Mesendoderm (in vitro differentiated cells): ENCODE measurements around the gene SELENOI.
"Not testable (repeated sequence)": the region's sequence is repeated elsewhere in the genome, so short reads cannot be mapped to it uniquely, and the experiment has no call there.

Experiments
- DNase-seq: peaks from one replicate; pipeline ENCODE4 v3.0.0; 2013
- H2AK5ac ChIP-seq: 2 replicates; pipeline ENCODE4 v1.6.1; 2013; ENCODE audit warnings: low read length, inconsistent platforms
- H2BK120ac ChIP-seq: 2 replicates; pipeline ENCODE4 v1.6.1; 2013; ENCODE audit warnings: low read depth, mild to moderate bottlenecking, low read length, moderate library complexity, mixed read lengths
- H2BK15ac ChIP-seq: replicated peaks from 2 replicates; pipeline ENCODE4 v1.6.1; 2013; ENCODE audit warnings: low read depth, mild to moderate bottlenecking, moderate library complexity
- H2BK5ac ChIP-seq: 2 replicates; pipeline ENCODE4 v1.6.1; 2013; ENCODE audit warnings: low read length, inconsistent platforms
- H3K18ac ChIP-seq: 2 replicates; pipeline ENCODE4 v1.6.1; 2013; ENCODE audit warnings: mild to moderate bottlenecking, low read length, mixed read lengths
- H3K23ac ChIP-seq: one replicate; pipeline ENCODE4 v1.6.1; 2013; ENCODE audit warnings: low read length
- H3K27ac ChIP-seq: 2 replicates; pipeline ENCODE4 v1.5.1; 2013; ENCODE audit warnings: low read depth, mild to moderate bottlenecking, inconsistent platforms, low read length, moderate library complexity
- H3K27me3 ChIP-seq: 2 replicates; pipeline ENCODE4 v1.6.1; 2013; ENCODE audit warnings: low read length, control low read depth, mild to moderate bottlenecking, inconsistent platforms; ENCODE audit not compliant: insufficient read depth, poor library complexity
- H3K36me3 ChIP-seq: 2 replicates; pipeline ENCODE4 v1.6.1; 2013; ENCODE audit warnings: low read length, inconsistent platforms; ENCODE audit not compliant: control insufficient read depth, insufficient read depth
- H3K4ac ChIP-seq: one replicate; pipeline ENCODE4 v1.6.1; 2013; ENCODE audit warnings: low read depth, mild to moderate bottlenecking, low read length, moderate library complexity
- H3K4me1 ChIP-seq: 2 replicates; pipeline ENCODE4 v1.6.1; 2013; ENCODE audit warnings: low read depth, low read length, inconsistent platforms; ENCODE audit not compliant: control insufficient read depth
- H3K4me2 ChIP-seq: 2 replicates; pipeline ENCODE4 v1.6.1; 2013; ENCODE audit warnings: low read length
- H3K4me3 ChIP-seq: 2 replicates; pipeline ENCODE4 v1.5.1; 2013; ENCODE audit warnings: mild to moderate bottlenecking, low read length
- H3K56ac ChIP-seq: one replicate; pipeline ENCODE4 v1.6.1; 2013; ENCODE audit warnings: low read length
- H3K79me1 ChIP-seq: 2 replicates; pipeline ENCODE4 v1.6.1; 2013; ENCODE audit warnings: low read length, inconsistent platforms
- H3K79me2 ChIP-seq: 2 replicates; pipeline ENCODE4 v1.6.1; 2013; ENCODE audit warnings: mild to moderate bottlenecking, low read length; ENCODE audit not compliant: control insufficient read depth, insufficient read depth
- H3K9ac ChIP-seq: 2 replicates; pipeline ENCODE4 v1.6.1; 2013; ENCODE audit warnings: low read length, inconsistent platforms
- H4K5ac ChIP-seq: one replicate; pipeline ENCODE4 v1.6.1; 2013; ENCODE audit warnings: low read length
- H4K8ac ChIP-seq: one replicate; pipeline ENCODE4 v1.6.1; 2013; ENCODE audit warnings: low read depth, mild to moderate bottlenecking, control low read depth, low read length, moderate library complexity
- WGBS: extraction: QIAGEN DNeasy Blood & Tissue Kit; methylation state at CpG from one replicate; pipeline ENCODE4 v1.1.7; 2013; ENCODE audit warnings: low lambda C conversion rate, missing lambda C conversion rate; ENCODE audit not compliant: insufficient coverage; ENCODE audit errors: extremely low coverage; 5-methylcytosine and 5-hydroxymethylcytosine counted together

SELENOI gene

GRCh38 chr2:26330114-26330549, 15.8 kb upstream of the SELENOI start:
- no peaks in the 10 kb centered on the region for H3K79me1 ChIP-seq
- peak; percentile 75 for DNase-seq
- no peak overlapping the region for H2BK120ac ChIP-seq
- H3K27ac ChIP-seq, result no peak overlapping the region
- WGBS, result no CpG with 5 or more reads among the region's 7 CpGs
- H4K5ac ChIP-seq, result no peak overlapping the region
- peak overlapping the region; percentile 18 for H3K56ac ChIP-seq
- no peaks in the 10 kb centered on the region for H3K27me3 ChIP-seq
- no peaks in the 10 kb centered on the region for H3K4me1 ChIP-seq
- no peak overlapping the region for H4K8ac ChIP-seq
- H2BK5ac ChIP-seq, result no peak overlapping the region
- H3K4me2 ChIP-seq, result no peak overlapping the region
- no peak overlapping the region for H3K23ac ChIP-seq
- H3K18ac ChIP-seq, result no peak overlapping the region
- H3K79me2 ChIP-seq, result no peaks in the 10 kb centered on the region
- H3K4me3 ChIP-seq, result no peak overlapping the region
- no peak overlapping the region for H2AK5ac ChIP-seq
- H3K4ac ChIP-seq, result no peak overlapping the region
- H3K36me3 ChIP-seq, result no peaks in the 10 kb centered on the region
- H2BK15ac ChIP-seq, result no peak overlapping the region
- H3K9ac ChIP-seq, result no peak overlapping the region

GRCh38 chr2:26330604-26331003, 15.3 kb upstream of the SELENOI start:
- Histone ChIP-seq H3K79me2 (no peaks in the 10 kb centered on the region), H2AK5ac (no peak overlapping the region), H3K36me3 (no peaks in the 10 kb centered on the region), H3K4me2 (no peak overlapping the region), H3K18ac (no peak overlapping the region), H3K9ac (no peak overlapping the region), H3K23ac (no peak overlapping the region), H3K56ac (peak overlapping the region; percentile 18), H3K27ac (no peak overlapping the region), H3K4me3 (no peak overlapping the region), H2BK120ac (no peak overlapping the region), H4K8ac (no peak overlapping the region), H2BK5ac (no peak overlapping the region), H2BK15ac (no peak overlapping the region), H3K4me1 (no peaks in the 10 kb centered on the region), H4K5ac (no peak overlapping the region), H3K27me3 (no peaks in the 10 kb centered on the region), H3K4ac (no peak overlapping the region), H3K79me1 (no peaks in the 10 kb centered on the region)
- WGBS, result no CpG with 5 or more reads among the region's 3 CpGs
- DNase-seq, result no peak

- H3K4me2 ChIP-seq, DNase-seq, H3K79me2 ChIP-seq, H3K4ac ChIP-seq, H3K9ac ChIP-seq, H3K27me3 ChIP-seq, H4K5ac ChIP-seq, H3K79me1 ChIP-seq, H2BK120ac ChIP-seq, H3K4me1 ChIP-seq, H2BK15ac ChIP-seq, H3K36me3 ChIP-seq, H3K23ac ChIP-seq, H4K8ac ChIP-seq, H3K56ac ChIP-seq, H2AK5ac ChIP-seq, H2BK5ac ChIP-seq, H3K18ac ChIP-seq, H3K27ac ChIP-seq, H3K4me3 ChIP-seq: not testable (repeated sequence)
- WGBS, result no CpG with 5 or more reads among the region's 8 CpGs
Measured at GRCh38 chr2:26331321-26331720, 14.6 kb upstream of the SELENOI start.

- Histone ChIP-seq H4K5ac (no peak overlapping the region), H3K56ac (no peak overlapping the region), H3K4ac (no peak overlapping the region), H3K18ac (no peak overlapping the region), H2AK5ac (no peak overlapping the region), H3K4me3 (no peak overlapping the region), H2BK5ac (no peak overlapping the region), H3K4me1 (no peaks in the 10 kb centered on the region), H3K4me2 (no peak overlapping the region), H2BK120ac (no peak overlapping the region), H3K27ac (no peak overlapping the region), H3K36me3 (no peaks in the 10 kb centered on the region), H3K27me3 (no peaks in the 10 kb centered on the region), H2BK15ac (no peak overlapping the region), H3K23ac (no peak overlapping the region), H3K79me2 (no peaks in the 10 kb centered on the region), H3K9ac (no peak overlapping the region), H4K8ac (no peak overlapping the region), H3K79me1 (no peaks in the 10 kb centered on the region)
- WGBS, result no CpG with 5 or more reads among the region's 2 CpGs
- peak; percentile 54 for DNase-seq
Measured at GRCh38 chr2:26333293-26333692, 12.7 kb upstream of the SELENOI start.

GRCh38 chr2:26335231-26335630, 10.7 kb upstream of the SELENOI start:
- H3K36me3 ChIP-seq, result no peaks in the 10 kb centered on the region
- H3K4me2 ChIP-seq, result no peak overlapping the region
- H3K79me2 ChIP-seq, result no peaks in the 10 kb centered on the region
- H3K23ac ChIP-seq, result no peak overlapping the region
- no peaks in the 10 kb centered on the region for H3K79me1 ChIP-seq
- H3K27me3 ChIP-seq, result no peaks in the 10 kb centered on the region
- no peak overlapping the region for H3K18ac ChIP-seq
- no peak overlapping the region for H2AK5ac ChIP-seq
- no peak overlapping the region for H2BK120ac ChIP-seq
- H3K27ac ChIP-seq, result no peak overlapping the region
- no peak overlapping the region for H3K56ac ChIP-seq
- no peak overlapping the region for H3K9ac ChIP-seq
- no peak for DNase-seq
- H3K4me3 ChIP-seq, result no peak overlapping the region
- no peak overlapping the region for H4K8ac ChIP-seq
- no peak overlapping the region for H3K4ac ChIP-seq
- no peak overlapping the region for H2BK5ac ChIP-seq
- H4K5ac ChIP-seq, result no peak overlapping the region
- no CpG with 5 or more reads among the region's 3 CpGs for WGBS
- no peaks in the 10 kb centered on the region for H3K4me1 ChIP-seq
- no peak overlapping the region for H2BK15ac ChIP-seq

GRCh38 chr2:26336719-26337118, 9.2 kb upstream of the SELENOI start:
- Histone ChIP-seq H3K4me3 (no peak overlapping the region), H3K27me3 (no peaks in the 10 kb centered on the region), H3K18ac (no peak overlapping the region), H2BK5ac (no peak overlapping the region), H3K79me1 (no peaks in the 10 kb centered on the region), H3K36me3 (no peaks in the 10 kb centered on the region), H2BK15ac (no peak overlapping the region), H3K23ac (no peak overlapping the region), H4K8ac (no peak overlapping the region), H3K79me2 (no peaks in the 10 kb centered on the region), H3K56ac (no peak overlapping the region), H4K5ac (no peak overlapping the region), H3K9ac (no peak overlapping the region), H2BK120ac (no peak overlapping the region), H3K4me2 (no peak overlapping the region), H2AK5ac (no peak overlapping the region), H3K27ac (no peak overlapping the region), H3K4ac (no peak overlapping the region), H3K4me1 (no peaks in the 10 kb centered on the region)
- DNase-seq, result no peak
- no CpG with 5 or more reads among the region's 2 CpGs for WGBS
